Measurements from ENCODE around the gene KHSRP.
"Not testable (repeated sequence)": the region's sequence is repeated elsewhere in the genome, so short reads cannot be mapped to it uniquely, and the experiment has no call there.

KHSRP gene

DNA sequence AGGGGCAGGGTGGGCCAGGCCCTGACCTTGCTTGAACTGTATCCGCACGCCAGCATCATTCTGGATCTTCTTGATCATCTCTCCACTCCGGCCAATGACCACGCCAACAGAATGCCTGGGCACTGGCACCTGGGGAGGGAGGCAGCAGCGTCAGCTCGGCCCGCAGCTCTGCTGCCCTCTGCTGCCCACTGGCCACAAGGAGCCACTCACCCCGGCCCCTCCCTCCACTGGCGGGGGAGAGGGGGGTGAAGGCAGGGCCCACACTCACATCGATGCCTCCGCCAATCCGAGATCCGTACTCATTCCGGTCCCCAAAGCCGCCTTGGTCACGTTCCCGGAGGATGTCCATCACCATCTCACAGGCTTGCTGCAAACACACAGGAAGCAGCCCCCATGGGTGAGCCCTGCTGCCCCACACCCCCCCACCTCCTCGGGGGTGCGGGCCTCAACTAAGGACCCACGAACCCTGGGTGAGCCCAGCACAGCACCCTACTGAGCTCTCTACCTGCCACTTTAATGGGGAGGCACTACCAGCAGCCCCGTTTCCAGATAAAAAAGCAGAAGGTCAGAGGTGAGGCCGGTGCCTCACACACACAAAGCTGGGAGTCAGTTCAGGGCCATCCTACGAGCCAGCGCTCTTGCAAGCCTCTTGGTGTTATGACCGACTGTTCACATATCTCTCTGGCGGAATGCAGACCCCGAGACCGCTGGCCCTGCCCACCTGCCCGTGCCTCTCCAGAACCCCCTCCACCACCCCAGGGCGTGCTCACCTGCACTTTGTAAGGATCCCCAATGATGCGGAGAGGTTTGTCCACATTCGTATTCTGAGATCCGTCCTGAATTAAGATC lies 6.7 kb downstream of the KHSRP start:
- DNase-seq (ENCODE audit: low spot score): no peak

DNA sequence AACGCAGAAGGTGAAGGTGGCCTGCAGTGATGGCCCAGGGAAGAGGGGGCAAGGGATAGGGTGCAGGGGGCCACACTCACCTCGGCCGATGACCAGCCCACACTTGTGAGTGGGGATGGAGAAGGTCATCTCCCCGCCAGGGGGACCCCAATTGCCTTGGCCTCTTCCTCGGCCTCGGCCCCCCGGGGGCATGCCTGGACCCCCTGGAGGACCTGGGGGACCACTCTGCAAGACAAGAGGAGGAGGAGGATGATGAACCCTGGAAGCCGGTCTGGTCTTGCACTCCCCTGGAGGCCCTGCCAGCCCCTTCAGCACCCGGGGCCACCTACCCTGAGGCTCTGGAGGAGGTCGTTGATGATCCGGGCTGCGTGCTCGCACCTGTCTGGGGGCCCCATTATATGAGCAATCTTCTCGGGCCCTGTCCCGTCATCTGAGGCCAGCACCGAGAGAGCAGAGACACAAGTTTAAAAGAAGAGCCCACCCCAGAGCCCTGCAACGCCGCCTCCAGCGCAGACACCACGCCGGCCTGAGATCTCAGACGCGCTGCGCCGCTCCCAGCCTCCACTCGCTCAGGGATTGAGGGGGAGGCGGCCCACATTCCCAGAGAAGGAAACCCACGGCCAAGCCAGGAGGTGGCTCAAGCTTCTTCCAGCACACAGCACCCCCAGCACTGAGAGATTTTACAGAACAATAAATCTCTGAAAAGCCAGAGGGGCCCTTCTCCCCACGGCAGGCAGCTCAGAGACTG lies 7.8 kb downstream of the KHSRP start:
- no peak for DNase-seq (ENCODE audit: low spot score)

DNA sequence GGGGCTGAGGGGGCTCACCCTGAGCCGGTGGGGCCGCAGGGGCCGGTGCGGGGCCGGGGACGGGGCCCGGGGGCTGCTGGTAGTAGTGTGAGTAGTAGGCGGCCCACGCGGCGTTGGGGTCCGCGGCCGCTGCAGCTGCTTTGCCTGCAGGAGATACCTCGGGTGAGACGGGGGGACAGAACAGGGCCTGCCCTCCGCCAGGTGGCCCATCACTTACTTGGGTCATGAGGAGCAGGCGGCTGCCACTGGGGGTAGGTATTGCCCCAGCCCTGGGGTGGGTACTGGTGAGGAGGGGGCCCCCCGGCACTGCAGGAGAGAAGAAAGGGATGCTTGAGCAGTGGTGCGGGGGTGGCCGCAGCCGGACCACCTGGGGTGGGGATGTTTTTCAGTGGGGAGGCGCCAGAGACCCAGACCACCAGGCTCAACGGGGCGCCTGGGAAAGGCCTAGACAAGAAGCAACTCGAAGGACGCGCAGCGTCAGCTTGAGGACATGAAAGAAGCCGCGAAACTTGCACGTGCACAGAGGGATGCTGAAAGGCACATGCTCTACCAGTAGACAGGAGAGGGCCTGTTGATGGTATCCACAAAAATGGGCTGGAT lies 8.9 kb downstream of the KHSRP start:
- no peak for DNase-seq (ENCODE audit: low spot score)

DNA sequence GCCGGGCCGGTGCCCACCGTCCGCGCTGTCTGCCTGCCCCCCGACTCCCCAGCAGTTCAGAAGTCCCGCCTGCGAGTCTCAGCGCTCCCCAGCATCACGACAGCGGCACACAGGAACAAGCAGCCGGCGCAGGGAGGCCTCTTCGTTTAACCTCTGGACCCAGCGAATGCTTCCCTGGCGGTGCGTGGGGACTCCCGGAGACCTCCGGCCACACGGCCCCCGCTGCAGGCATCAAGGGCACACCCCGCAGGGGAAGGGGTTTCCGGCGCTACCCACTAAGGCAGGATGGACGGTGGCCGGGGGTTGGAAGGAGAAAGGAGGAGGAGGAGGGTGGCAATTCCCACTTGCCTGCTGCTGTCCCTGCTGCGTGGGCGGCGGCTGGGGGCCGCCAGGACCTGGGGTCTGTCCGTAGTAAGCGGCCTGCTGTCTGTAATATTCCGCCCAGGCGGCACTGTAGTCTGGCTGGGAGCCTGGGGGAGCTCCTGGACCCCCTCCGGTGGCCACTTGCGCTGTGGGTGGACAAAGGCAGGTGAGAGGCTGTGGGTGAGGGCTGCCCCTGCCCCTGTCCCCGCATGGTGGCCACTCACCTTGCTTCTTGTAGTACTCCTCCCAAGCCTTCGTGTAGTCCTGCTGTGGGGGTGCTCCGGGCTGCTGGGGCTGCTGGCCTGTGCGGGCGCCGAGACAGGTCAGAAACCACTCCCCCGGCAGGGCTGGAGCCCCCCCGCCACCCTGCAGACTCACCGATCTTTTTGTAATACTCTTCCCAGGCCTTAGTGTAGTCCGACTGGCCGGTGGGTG lies 9.6 kb downstream of the KHSRP start:
- DNase-seq (ENCODE audit: low spot score): no peak

DNA sequence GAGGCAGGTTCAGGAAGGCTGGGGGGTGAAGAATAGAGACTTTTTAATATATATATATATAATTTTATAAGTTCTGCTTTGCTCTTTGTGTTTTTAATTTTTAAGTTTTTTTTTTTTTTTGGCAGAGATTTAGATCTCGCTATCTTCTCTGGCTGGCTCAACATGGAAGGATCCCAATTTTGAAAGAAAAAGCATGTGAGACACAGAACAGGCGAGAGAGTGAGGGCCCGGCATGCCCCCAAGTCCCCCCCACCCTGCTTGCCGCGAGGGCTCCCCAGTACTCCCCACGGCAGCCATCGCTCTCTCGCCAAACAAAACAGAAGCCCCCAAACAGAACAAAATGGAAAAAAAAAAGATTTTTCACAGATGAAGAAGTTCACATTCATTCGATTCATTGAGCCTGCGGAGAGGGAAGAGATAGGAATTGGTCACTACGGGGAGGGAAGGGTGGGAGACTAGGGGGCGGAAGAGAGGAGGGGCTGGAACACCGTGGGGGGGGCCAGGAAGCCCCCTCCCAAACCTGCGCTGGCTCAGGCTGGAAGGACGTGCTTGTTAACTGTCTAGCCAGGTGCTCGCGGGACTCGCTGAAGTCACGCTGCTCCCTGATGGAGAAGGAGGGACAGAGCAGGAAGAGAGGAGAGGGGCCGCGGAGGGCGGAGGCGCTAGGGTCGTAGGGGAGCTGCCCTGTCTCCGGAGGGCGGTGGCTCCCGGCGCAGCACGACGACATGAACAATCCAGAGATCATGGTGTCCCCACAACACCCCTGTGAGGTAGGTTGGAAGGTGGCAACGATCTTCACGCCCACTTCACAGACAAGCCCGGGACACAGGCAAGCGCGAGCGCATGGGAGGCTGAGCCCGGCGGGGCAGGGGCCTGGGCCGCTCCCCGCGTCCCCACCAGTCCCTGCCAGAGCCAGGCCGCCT lies 10.6 kb downstream of the KHSRP start:
- DNase-seq (ENCODE audit: low spot score): no peak

DNA sequence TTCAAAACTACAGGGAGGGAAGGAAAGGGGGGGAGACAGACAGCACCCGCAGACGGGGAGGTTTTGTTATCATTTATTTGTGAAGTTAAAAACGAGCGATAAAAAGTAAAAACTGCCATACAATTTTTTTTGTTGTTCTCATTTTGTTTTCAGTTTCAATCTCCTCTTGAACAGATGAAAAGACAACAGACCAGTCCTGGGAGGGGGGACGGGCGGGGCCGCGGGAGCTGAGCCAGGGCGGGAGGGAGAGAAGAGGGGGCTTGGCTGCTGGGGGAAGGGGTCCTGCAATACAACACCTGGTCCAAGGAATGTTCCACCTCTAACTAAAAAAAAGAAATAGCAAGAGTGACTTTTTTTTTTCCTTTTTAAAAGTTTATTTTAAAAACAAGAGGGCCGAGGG lies 11.3 kb downstream of the KHSRP start:
- DNase-seq (ENCODE audit: low spot score): no peak

DNA sequence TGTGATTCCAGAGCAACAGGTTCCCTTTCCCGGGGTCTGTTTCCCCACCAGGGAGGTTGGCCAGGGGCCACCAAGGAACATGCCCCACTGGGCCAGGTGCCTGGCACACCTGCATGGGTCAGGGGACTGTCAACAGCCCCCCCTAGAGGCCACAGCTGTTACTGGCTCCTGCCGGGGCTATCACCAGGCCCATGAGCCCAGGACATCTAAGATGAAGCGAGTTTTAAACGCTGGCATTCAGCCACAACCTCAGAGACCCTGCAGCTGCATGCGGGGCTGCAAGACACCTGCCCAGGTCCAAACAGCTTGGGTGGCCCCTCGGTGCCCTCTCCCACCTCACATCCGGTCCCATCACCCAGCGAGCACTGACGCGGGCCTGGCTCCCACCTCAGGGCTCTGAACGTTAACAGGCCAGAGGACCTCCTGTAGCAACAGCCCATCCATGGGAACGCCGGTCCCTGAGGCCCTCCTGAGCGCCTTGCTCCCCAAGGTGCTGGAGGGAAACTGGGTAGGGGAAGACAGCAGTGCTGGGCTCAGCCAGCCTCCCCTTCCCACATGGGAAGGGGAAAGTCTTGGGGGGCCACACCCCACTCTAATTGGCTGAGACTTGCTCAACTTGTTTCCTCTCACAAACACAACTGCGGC lies 12.0 kb downstream of the KHSRP start:
- DNase-seq (ENCODE audit: low spot score): peak; percentile 43

DNA sequence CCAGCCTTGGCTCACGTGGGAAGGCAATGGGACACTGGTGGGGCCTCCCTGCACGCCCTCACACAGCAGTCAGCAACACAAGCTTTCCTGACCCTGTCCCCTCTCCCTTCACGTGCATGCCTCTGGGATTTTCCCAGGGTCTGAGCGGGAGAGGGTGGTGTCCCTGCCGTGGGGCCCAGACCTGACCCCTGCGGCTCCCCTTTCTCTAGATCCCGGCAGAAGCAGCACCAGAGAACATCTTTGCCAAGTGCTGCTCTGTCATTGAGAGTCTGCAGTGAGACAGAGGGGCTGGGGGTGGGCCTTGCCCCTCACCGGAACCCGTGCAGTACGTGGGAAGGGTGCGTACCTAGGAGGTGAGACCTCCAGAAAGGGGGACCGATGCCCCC lies 12.6 kb downstream of the KHSRP start:
- DNase-seq (ENCODE audit: low spot score): no peak

DNA sequence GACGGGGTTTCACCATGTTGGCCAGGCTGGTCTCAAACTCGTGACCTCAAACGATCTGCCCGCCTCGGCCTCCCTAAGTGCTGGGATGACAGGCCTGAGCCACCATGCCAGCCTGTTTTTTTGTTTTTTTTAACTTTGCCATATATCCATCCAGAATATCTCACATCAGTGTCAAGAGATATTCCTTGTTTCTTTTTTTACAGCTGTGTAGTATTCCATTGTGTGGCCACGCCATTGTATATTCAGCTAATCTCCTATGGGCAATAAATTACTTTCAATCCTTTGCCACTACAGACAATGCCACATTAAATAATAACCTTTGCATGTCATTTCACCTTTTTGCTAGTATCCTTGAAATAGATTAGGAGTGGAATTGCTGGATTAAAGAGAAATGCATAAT lies 15.3 kb downstream of the KHSRP start:
- no peak for DNase-seq (ENCODE audit: low spot score)

DNA sequence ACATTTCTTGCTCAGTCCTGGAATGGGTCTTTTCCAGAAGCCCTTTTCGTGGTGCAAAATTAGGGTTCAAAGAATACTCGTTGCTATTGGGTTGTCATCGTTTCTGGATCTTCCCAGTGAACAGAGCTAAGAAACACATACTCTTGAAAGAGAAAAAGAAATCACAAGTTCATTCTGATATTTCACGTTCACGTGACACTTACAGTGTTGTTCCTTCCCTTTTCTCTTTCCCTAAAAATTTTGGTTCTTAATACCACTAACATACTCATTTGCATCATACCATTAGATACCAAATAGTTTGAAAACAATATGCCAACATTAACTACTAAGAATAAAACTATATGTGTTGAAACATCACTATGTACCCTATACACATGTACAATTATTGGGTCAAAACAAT lies 18.2 kb downstream of the KHSRP start:
- DNase-seq (ENCODE audit: low spot score): no peak

DNA sequence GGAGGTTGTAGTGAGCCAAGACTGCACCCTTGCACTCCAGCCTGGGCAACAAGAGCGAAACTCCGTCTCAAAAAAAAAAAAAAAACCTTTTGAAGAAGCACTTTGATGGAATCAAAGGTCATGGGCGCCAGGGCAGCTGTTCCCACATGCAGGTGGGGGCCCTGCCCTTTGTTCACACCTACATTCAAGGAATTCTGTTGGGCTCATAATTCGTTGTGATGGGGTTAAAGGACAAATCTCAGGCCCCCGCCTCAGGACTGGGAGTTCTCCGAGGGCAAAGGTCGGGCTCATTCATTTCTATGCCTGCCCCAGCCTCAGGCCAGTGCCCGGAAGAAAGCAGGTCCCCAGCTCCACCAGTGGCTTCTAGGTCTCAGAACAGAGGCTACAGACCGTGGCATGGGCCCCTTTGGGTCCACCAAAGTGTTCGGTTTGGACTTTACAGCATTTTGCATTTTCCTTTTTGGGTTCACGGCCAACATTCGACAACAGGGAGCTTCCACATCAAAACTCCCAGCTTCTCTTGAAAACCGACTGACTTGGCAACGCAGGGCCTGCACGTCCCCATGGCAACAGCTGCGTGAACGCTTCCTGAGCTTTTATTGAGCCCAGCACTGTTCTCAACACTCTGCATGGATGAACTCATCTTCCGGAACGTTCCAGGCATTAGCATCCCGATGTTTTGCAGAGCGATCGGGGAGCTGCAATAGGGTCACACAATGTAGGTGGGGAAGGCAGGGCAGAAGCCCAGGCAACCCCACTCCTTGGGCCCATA lies 21.6 kb downstream of the KHSRP start:
- no peak for DNase-seq (ENCODE audit: low spot score)

DNA sequence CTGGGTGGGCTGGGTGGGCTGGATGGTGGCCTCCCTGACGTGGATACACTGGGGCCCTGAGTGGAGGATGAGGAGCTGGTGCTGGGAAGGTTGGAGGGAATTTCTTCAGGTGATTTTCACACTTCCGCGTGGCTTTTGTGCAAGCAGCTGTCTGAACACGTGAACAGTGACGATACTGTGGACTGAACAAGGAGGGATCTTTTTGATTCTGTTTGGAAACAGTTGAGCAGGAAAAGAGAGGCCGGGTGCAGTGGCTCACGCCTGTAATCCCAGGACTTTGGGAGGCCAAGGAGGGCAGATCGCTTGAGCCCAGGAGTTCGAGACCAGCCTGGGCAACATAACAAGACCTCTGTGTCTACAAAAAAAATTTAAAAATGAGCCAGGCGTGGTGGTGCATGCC lies 22.6 kb downstream of the KHSRP start:
- no peak for DNase-seq (ENCODE audit: low spot score)

DNA sequence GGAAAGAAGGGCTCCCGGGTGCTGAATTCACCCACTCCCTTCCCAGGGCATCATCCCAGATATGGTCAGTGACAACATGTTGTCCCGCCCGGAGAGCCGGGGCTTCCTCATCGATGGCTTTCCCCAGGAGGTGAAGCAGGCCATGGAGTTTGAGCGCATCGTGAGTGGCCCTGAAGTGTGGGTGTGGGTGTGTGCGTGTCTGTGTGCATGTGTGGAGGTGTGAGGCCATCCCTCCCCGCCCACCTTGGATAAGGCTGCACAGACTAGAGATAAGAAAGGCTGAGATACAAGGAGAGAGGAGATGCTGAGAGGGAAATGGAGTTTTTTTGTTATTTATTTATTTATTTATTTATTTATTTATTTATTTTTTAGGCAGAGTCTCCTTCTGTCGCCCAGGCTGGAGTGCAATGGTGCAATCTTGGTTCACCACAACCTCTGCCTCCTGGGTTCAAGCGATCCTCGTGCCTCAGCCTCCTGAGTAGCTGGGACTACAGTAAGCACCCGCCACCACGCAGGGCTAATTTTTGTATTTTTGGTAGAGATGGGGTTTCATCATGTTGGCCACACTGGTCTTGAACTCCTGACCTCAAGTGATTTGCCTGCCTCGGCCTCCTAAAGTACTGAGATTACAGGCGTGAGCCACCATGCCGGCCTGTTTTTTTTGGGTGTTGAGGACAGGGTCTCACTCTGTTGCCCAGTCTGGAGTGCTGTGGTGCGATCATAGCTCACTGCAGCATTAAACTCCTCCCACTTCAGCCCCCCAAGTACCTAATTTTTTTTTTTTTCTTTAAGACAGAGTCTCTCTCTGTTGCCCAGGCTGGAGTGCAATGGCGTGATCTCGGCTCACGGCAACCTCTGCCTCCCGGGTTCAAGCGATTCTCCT lies 24.3 kb downstream of the KHSRP start:
- not testable (repeated sequence) for DNase-seq (ENCODE audit: low spot score)

DNA sequence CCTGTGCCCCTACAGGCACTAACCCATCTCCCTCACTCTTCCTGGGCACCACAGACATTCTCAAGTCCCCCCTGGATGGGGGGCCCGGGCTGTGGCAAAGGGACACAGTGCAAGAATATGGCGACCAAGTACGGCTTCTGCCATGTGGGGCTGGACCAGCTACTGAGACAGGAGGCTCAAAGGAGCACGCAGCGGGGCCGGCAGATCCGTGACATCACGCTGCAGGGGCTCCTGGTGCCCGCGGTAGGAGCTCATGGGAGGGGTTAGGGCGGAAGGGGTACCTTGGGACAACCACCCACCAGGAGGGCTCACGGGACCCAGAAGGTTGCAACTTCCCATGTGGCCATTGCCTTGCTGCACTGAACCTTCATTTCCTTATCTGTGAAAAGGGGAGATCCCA lies 28.3 kb downstream of the KHSRP start:
- DNase-seq (ENCODE audit: low spot score): no peak

DNA sequence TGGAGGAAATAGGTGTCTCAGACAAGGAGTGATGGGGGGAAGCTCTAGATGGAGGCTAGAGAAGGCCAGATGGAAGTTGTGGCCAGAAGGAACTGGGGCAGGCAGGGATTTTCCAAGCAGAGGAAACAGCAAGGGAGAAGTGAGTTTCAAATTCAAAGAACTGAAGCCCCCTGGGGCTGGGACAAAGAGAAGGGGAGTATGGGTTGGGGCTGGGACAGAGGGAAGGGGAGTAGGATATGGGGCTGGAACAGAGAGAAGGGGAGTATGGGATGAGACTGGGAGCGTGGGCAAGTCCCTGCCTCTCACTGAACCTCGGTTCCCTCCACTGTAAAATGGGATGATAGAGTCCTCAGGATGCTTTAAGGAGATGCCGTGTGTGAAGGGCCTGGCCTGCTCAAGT lies 29.8 kb downstream of the KHSRP start:
- DNase-seq (ENCODE audit: low spot score): no peak

DNA sequence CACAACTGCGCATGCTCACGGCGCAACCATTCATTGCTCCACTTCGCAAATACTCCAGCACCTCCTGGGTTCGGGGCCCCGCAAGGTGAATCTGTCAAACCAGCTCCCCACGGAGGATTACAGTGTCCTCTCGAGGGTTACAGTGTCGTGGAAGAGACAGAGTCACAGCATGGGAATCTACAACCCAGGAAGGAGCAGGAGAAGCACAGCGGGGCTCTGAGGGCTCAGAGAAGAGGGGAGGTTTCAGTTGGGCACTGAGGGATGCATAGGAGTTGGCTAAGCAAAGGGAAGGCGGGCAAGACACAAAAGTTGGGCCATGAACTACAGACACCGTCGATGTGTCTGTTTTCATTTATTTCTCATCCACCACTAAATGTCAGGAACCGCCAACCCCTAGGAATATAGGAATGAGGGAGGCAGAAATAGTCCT lies 30.6 kb downstream of the KHSRP start:
- DNase-seq (ENCODE audit: low spot score): peak; percentile 73

DNA sequence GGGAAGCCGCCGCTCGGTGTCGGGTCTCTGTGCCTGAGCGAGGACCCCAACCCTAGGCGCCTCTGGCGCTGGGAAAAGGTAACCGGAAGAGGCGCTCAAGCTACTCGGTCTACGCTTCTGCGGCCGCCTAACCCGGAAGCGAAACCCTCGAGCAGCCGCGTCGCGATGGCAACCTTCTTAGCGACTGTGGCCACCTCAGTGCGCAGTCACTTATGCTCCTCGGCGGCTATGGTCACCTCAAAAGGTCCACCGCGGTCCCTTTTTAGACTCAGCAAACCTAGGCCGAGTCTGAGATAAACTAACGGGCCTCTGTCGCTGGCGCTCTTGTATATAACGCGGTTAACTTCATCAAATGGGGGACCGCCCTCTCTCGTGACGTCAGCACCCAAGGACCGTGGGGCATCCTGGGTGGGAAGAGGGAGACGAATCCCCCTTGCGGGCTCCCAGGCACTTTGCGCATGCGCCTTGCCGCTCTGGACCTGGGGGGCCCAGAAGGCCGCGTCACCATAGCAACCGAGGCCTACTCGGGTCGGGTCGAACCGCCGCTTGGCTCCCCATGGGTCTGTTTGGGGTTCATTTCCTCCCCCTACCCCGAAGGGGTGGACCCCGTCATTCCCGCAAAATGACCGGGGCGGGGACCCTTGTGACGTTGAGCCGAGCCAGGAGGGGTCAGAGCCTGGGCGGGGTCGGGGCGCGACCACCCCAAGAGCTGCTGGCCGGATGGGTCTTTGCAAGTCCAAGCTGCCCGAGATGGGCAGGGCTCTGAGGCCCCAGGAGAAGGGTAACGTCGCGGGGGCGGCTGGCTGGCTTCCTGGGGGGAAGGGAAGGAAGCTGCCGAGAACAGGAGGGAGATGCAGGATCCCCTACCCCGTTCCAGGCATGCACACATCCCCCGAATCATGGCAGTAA lies 31.3 kb downstream of the KHSRP start, which contains the start of gene GTF2F1:
GTF2F1 (minus strand) TSS at position 91 of the 909 bp plus-strand sequence. CDS start 169 bp downstream, outside the sequence.
- peak; percentile 94 for DNase-seq (ENCODE audit: low spot score)

Data from CD4-positive, alpha-beta T cell treated with Interleukin-15 for 4 hours (primary cell).